ENCODE data around the gene SS18L1. TPM values are rescaled to one million over a fixed set of nuclear protein-coding genes. Genes with fewer than 3 reads are reported as not detected.

SS18L1 gene
- total RNA-seq, 4 donors from 2014 or later: 0.51 to 21.7 (median 12.8) TPM

DNA sequence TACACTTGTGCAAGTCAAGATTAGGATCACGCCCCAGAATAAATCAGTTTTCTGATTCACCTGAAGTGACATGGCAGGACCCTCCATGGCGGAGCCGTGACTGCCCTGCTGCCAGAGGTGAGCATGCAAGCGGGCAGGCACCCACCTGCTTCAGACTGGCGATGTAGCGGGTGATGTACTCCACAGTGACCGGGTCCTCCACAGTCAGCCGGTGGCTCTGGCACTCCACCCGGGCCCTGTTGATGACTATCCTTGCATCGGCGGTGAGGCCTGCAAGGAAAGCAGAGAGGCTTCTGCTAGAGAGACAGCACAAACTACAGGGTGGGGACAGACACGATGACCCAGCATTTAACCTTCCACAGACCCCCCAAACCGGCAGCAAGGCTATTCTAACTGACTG, 3.9 kb upstream of the SS18L1 start:
- no peak overlapping the region for H3K4me3 ChIP-seq
- intact Hi-C loops (cut with DNase I; ENCODE audit: low total_unique reads): no loop called here
- TF ChIP-seq, protein P1, sequence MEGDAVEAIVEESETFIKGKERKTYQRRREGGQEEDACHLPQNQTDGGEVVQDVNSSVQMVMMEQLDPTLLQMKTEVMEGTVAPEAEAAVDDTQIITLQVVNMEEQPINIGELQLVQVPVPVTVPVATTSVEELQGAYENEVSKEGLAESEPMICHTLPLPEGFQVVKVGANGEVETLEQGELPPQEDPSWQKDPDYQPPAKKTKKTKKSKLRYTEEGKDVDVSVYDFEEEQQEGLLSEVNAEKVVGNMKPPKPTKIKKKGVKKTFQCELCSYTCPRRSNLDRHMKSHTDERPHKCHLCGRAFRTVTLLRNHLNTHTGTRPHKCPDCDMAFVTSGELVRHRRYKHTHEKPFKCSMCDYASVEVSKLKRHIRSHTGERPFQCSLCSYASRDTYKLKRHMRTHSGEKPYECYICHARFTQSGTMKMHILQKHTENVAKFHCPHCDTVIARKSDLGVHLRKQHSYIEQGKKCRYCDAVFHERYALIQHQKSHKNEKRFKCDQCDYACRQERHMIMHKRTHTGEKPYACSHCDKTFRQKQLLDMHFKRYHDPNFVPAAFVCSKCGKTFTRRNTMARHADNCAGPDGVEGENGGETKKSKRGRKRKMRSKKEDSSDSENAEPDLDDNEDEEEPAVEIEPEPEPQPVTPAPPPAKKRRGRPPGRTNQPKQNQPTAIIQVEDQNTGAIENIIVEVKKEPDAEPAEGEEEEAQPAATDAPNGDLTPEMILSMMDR (IDR thresholded peaks at IDR 0.05): no peak
- no peak for TF ChIP-seq POLR2A (IDR thresholded peaks at IDR 0.05)
- peaks cover 0 to 13% of the 10 kb centered on the region in 2 donors for H3K4me1 ChIP-seq
- no peaks in the 10 kb centered on the region for H3K27me3 ChIP-seq
- no peak overlapping the region for H3K27ac ChIP-seq
- DNase-seq: no peak
- no peaks in the 10 kb centered on the region for H3K36me3 ChIP-seq
- no peaks in the 10 kb centered on the region for H3K9me3 ChIP-seq

DNA sequence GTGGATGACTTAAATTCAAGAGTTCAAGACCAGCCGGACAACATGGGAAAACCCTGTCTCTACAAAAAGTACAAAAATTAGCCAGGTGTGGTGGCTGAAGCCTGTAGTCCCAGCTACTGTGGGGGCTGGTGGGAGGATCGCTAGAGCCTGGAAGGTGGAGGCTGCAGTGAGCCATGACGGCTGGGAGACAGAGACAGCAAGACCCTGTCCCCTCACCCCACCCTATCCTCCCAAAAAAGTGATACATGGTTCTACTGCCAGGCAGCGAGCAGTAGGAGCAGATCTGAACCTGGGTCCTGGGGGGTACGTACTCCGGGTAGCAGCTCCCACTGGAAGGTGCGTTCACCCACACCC, 2.5 kb upstream of the SS18L1 start:
- TF ChIP-seq, protein P1 (IDR thresholded peaks at IDR 0.05): no peak
- no peak for TF ChIP-seq POLR2A (IDR thresholded peaks at IDR 0.05)
- no peak for DNase-seq
- Histone ChIP-seq H3K4me3 (no peak overlapping the region), H3K4me1 (peaks cover 0 to 21% of the 10 kb centered on the region in 2 donors), H3K27me3 (no peaks in the 10 kb centered on the region), H3K36me3 (no peaks in the 10 kb centered on the region), H3K27ac (peak overlapping the region; percentile 9 to 99), H3K9me3 (no peaks in the 10 kb centered on the region)
- intact Hi-C loops (cut with DNase I; ENCODE audit: low total_unique reads): no loop called here

DNA sequence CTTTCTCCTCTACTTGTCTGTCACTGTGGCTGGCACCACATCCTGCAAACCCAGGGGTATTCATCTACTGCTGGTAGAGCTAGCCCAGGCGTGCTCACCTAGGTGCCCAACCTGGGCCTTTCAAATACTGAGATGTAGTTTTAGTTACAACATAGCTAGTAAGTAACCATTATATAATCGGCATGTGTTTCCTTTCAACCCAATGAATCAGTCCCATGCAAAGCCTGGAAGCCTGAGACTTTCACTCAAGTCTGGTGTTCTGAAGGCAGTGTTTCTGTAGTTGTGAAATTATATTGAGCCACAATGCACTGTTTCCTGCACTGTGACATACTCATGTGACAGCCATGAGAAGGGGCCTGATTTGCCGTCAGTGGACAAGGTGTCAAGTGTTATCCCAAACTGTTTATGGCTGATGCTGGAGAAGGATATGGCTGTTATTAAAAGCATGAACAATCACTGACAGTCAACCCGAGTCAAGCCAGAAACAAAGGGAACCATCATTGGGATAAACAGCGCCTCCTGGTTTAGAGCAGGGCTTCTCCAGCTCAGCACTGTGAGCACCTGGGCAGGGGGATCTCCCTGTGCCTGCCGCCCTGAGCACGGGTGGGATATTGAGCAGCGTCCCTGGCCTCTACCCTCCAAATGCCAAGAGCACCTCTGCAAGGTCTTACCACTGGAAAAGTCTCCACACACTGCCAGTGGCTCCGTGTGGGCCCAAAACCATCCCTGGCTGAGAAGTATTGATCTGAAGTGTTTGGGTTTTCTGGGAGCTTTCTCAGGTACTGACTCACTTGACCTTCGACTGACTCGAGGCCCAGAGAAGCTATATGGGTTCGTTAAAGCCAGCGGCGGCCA, 1.9 kb upstream of the SS18L1 start:
- Histone ChIP-seq H3K36me3 (no peaks in the 10 kb centered on the region), H3K4me3 (peak overlapping the region; percentile 44 to 90), H3K4me1 (peaks cover 0 to 21% of the 10 kb centered on the region in 2 donors), H3K27me3 (no peaks in the 10 kb centered on the region), H3K9me3 (no peaks in the 10 kb centered on the region), H3K27ac (peak overlapping the region; percentile 94 to 99)
- no peak for DNase-seq
- intact Hi-C loops (cut with DNase I; ENCODE audit: low total_unique reads): no loop called here
- TF ChIP-seq, protein P1 (IDR thresholded peaks at IDR 0.05): peak in 1 of 4 experiments; percentile 22
- TF ChIP-seq POLR2A (IDR thresholded peaks at IDR 0.05): no peak

DNA sequence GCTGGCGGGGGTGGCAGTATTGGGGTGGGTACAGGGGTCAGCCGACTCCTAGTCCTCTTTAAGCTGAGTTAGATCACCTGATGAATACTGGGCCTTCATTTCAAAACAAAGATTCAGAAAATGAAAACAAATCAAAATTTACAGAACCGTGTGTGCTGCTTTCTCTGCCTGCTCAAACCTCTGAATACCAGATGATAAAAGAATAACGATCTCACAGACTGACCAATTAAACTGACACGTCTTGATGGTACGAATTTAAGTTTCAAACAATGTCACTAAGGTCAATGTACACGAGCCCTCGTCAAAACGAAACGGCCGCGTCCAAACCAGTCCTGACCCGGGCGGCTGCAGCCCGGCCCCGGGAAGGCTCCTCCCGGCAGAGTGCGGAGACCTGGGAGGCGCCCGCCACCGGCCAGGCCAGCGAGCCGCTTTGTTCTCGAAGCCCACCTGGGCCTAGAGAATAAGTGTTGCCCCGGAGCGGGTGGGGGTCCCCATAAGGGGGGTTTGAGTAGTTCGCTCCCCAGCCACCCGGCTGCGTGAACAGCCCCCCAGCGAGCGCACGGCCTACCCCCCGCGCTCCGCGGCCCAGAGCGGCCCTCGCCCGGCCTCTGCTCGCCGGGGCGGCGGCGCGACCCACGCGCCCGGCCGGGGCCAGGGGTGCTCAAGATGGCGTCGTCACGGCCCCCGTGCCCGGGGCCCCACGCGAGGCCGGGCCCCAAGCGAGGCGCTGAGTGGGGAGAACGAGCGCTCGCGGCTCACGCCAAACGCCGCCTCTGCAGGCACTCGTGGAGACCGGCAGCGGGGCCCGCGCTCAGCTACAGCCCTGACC, 1.1 kb upstream of the SS18L1 start:
- Histone ChIP-seq H3K27ac (peak overlapping the region; percentile 94 to 99), H3K4me1 (peaks cover 0 to 21% of the 10 kb centered on the region in 2 donors), H3K36me3 (no peaks in the 10 kb centered on the region), H3K27me3 (no peaks in the 10 kb centered on the region), H3K9me3 (no peaks in the 10 kb centered on the region), H3K4me3 (peak overlapping the region; percentile 44 to 90)
- TF ChIP-seq POLR2A (IDR thresholded peaks at IDR 0.05): no peak
- TF ChIP-seq, protein P1 (IDR thresholded peaks at IDR 0.05): no peak
- intact Hi-C loops (cut with DNase I; ENCODE audit: low total_unique reads): no loop called here
- no peak for DNase-seq

All from uterus (tissue), 4 donors.